Stimulated activated naive CD4-positive, alpha-beta T cell treated with Interleukin-2 at 50 U/mL for 16 hours (primary cell): ENCODE results near the gene CDH23.

Source experiments
- DNase-seq: peaks from one replicate; lab custom pipeline; 2025; lab: John Stamatoyannopoulos, UW

Gene CDH23

GRCh38 chr10:71643904-71644303 lies 247.2 kb downstream of the CDH23 start:
- no peak for DNase-seq

- no peak for DNase-seq
Measured at GRCh38 chr10:71644307-71645180, 247.8 kb downstream of the CDH23 start.

- no peak for DNase-seq
Measured at GRCh38 chr10:71645185-71645584, 248.5 kb downstream of the CDH23 start.

GRCh38 chr10:71646037-71646436 lies 249.3 kb downstream of the CDH23 start:
- DNase-seq = no peak

GRCh38 chr10:71646592-71647292 lies 250.0 kb downstream of the CDH23 start:
- DNase-seq = no peak

- no peak for DNase-seq
Measured at GRCh38 chr10:71647526-71648253, 251.0 kb downstream of the CDH23 start.

- no peak for DNase-seq
Measured at GRCh38 chr10:71648254-71648932, 251.7 kb downstream of the CDH23 start.

- no peak for DNase-seq
Measured at GRCh38 chr10:71648933-71649320, 252.2 kb downstream of the CDH23 start.

GRCh38 chr10:71649631-71650030 lies 252.9 kb downstream of the CDH23 start:
- no peak for DNase-seq

- DNase-seq = no peak
Measured at GRCh38 chr10:71650397-71650796, 253.7 kb downstream of the CDH23 start.

GRCh38 chr10:71651428-71651827 lies 254.7 kb downstream of the CDH23 start:
- DNase-seq = no peak

GRCh38 chr10:71651928-71652327 lies 255.2 kb downstream of the CDH23 start:
- DNase-seq = no peak

- DNase-seq = no peak
Measured at GRCh38 chr10:71653044-71653443, 256.3 kb downstream of the CDH23 start.

- no peak for DNase-seq
Measured at GRCh38 chr10:71656220-71656619, 259.5 kb downstream of the CDH23 start.

- no peak for DNase-seq
Measured at GRCh38 chr10:71657604-71658466, 261.1 kb downstream of the CDH23 start.

GRCh38 chr10:71658467-71658745 lies 261.7 kb downstream of the CDH23 start:
- no peak for DNase-seq

GRCh38 chr10:71659111-71659634 lies 262.5 kb downstream of the CDH23 start:
- DNase-seq = no peak

GRCh38 chr10:71659737-71660136 lies 263.0 kb downstream of the CDH23 start:
- no peak for DNase-seq

GRCh38 chr10:71660313-71660712 lies 263.6 kb downstream of the CDH23 start:
- DNase-seq = no peak

- DNase-seq = no peak
Measured at GRCh38 chr10:71661060-71661622, 264.4 kb downstream of the CDH23 start.
